ENCODE data around the gene B3GNT2. TPM values are rescaled to one million over a fixed set of nuclear protein-coding genes. Genes with fewer than 3 reads are reported as not detected.

Gene B3GNT2
- total and polyA plus RNA-seq, 9 of the 15 experiments (the other 6 are each of a cell fraction or from before 2014, with no cell fraction given), result 6.0 to 38.9 (median 25.0) TPM

DNA sequence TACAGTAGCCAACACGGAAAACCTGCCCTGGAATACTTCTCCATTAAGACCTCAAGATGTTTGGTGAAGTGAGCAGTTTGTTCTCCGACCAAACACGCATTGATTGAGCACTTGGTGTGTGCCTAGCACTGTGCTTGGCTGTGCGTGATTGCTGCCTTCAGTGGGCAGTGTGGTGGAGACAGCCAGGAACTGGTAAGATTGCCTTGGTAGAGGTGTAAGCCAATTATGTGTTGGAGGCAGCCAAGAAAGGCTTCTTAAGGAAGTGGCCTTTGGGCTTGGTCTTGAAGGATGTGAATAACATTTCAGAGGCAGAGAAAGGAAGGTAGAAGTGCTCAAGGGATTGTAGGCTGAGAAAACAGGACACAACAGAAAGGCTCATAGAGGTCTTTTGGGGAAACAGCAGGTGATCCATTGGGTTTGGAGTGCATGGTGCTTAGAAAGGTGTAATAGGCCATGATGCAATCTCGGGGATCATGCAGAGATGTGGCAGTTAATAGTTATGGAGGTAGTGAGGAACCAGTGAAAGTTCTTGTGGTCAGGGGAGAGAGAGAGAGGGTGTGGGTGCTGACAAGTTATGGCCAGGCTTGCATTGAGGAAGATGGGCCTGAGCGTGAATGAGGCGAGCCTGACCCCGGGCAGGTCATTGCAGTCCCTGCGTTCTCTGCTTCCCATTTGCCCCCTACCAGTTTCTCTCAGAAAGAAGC, 6.3 kb downstream of the B3GNT2 start (continued):
- TF ChIP-seq ZNF644 (tag; IDR thresholded peaks at IDR 0.05; ENCODE audit: low read depth), result no peak
- TF ChIP-seq PHF21A (IDR thresholded peaks at IDR 0.05; ENCODE audit: borderline replicate concordance, low read depth), result no peak
- no peak for TF ChIP-seq ILF3 (IDR thresholded peaks at IDR 0.05; ENCODE audit: borderline replicate concordance)
- TF ChIP-seq ZNF277 (CRISPR knock-in tag; IDR thresholded peaks at IDR 0.05; ENCODE audit: borderline replicate concordance), result no peak
- TF ChIP-seq ZNF347 (CRISPR knock-in tag; IDR thresholded peaks at IDR 0.05; ENCODE audit: low read depth), result no peak
- TF ChIP-seq YBX1 (IDR thresholded peaks at IDR 0.05), result no peak
- TF ChIP-seq THRAP3 (IDR thresholded peaks at IDR 0.05; ENCODE audit: borderline replicate concordance), result no peak
- no peak for TF ChIP-seq VEZF1 (CRISPR knock-in tag; IDR thresholded peaks at IDR 0.05)
- no peak for TF ChIP-seq ELK1 (CRISPR knock-in tag; IDR thresholded peaks at IDR 0.05)
- no peak for TF ChIP-seq BRF1 (IDR thresholded peaks at IDR 0.05; ENCODE audit: borderline replicate concordance, extremely low read depth, insufficient read length)
- TF ChIP-seq BRCA1 (IDR thresholded peaks at IDR 0.05), result no peak
- no peak for TF ChIP-seq BRCA1 (CRISPR knock-in tag; IDR thresholded peaks at IDR 0.05)
- TF ChIP-seq ARHGAP35 (IDR thresholded peaks at IDR 0.05; ENCODE audit: partially characterized antibody), result no peak
- TF ChIP-seq, protein P1, sequence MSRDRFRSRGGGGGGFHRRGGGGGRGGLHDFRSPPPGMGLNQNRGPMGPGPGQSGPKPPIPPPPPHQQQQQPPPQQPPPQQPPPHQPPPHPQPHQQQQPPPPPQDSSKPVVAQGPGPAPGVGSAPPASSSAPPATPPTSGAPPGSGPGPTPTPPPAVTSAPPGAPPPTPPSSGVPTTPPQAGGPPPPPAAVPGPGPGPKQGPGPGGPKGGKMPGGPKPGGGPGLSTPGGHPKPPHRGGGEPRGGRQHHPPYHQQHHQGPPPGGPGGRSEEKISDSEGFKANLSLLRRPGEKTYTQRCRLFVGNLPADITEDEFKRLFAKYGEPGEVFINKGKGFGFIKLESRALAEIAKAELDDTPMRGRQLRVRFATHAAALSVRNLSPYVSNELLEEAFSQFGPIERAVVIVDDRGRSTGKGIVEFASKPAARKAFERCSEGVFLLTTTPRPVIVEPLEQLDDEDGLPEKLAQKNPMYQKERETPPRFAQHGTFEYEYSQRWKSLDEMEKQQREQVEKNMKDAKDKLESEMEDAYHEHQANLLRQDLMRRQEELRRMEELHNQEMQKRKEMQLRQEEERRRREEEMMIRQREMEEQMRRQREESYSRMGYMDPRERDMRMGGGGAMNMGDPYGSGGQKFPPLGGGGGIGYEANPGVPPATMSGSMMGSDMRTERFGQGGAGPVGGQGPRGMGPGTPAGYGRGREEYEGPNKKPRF (IDR thresholded peaks at IDR 0.05; ENCODE audit: low read depth, low read length), result no peak

Data from K562 (cell line).